Heart left ventricle (tissue), 13 donors: ENCODE data around the gene SUPT3H.

ENCODE experiments used
- CTCF ChIP-seq, 12 donors: fragments of 200-600 bp; sonication (generic) in 4 of 12; IDR thresholded peaks; one replicate each; pipeline versions ENCODE4 v1.5.0 to v1.8.0; 2018 to 2022; ENCODE audit warnings: antibody characterized with exemption in 12 of 12, mild to moderate bottlenecking in 5 of 12
- POLR2A ChIP-seq, 2 donors: fragments of 450-650 bp; IDR thresholded peaks; one replicate each; pipeline ENCODE4 v1.6.1; 2017; ENCODE audit warnings: antibody characterized with exemption in 2 of 2, mild to moderate bottlenecking in 2 of 2, moderate library complexity in 2 of 2
- donor health status: ischemic (EF 13 %, LVEDD 7.1; RV severe dilation, severe dysfunction).
- donor health status: DM: no; HTN: yes; CAD: no.
- donor health status: DM: no; HTN: no; CAD: no.
- donor health status: ischemic (EF 25% LVEDD 6.9; RV normal size, moderate dysfunction).
- donor health status: ischemic (EF 25% LVEDD 5.7; RV mildly dilated, moderate dysfunction).
- donor health status: ischemic (EF 35%, LVEDD 5.7; RV mildly dilated, moderate dysfunction).
- donor health status: nonischemic (EF 11% LVEDD 7.7; RV severe dilation, severe dysfunction).
- donor health status: DM: yes; HTN: yes; CAD: no.
- donor health status: PGD.
- donor health status: ischemic (EF 29% LVEDD 5.4; RV normal size, mild dysfunction).
- donor health status: nonischemic (EF 23%, LVEDD 6.1; RV moderate dilation, normal function).

- TF ChIP-seq CTCF (IDR thresholded peaks at IDR 0.05), result no peak
- TF ChIP-seq POLR2A (IDR thresholded peaks at IDR 0.05), result no peak
Measured at GRCh38 chr6:45377043-45377553, 636 bp downstream of the SUPT3H start.
